Kidney (tissue), 22 donors: ENCODE data around the gene IRS2. TPM values are rescaled to one million over a fixed set of nuclear protein-coding genes. Genes with fewer than 3 reads are reported as not detected.

Experiments used
- DNase-seq, 5 donors: peaks; one replicate each; pipeline ENCODE4 v3.0.0-alpha.2; 2013 to 2020
- FAIRE-seq: peaks from 2 replicates; lab custom pipeline; 2012; peaks lifted over from hg19 to GRCh38; lab: Jason Lieb, UNC
- H3K27ac ChIP-seq, 2 donors: one replicate each; pipeline ENCODE4 v1.7.0; 2013; ENCODE audit warnings: low read depth in 2 of 2, low read length in 2 of 2, inconsistent platforms in 1 of 2
- H3K27me3 ChIP-seq: one replicate; pipeline ENCODE4 v1.7.1; 2013; ENCODE audit warnings: low read length, inconsistent platforms; ENCODE audit not compliant: control insufficient read depth, insufficient read depth
- H3K36me3 ChIP-seq, 3 donors: one replicate each; pipeline versions ENCODE4 v1.7.0 to v1.7.1; 2013; ENCODE audit warnings: low read length in 3 of 3, control low read depth in 1 of 3, inconsistent platforms in 1 of 3; ENCODE audit not compliant: insufficient read depth in 3 of 3, control insufficient read depth in 2 of 3
- H3K4me1 ChIP-seq, 3 donors: one replicate each; pipeline versions ENCODE4 v1.7.0 to v1.7.1; 2013; ENCODE audit warnings: low read length in 3 of 3, inconsistent platforms in 1 of 3, low read depth in 1 of 3; ENCODE audit not compliant: control insufficient read depth in 2 of 3, insufficient read depth in 2 of 3
- H3K4me3 ChIP-seq, 3 donors: one replicate each; pipeline versions ENCODE4 v1.7.0 to v1.8.1; 2013; ENCODE audit warnings: low read length in 3 of 3, control low read depth in 1 of 3, inconsistent platforms in 1 of 3
- H3K9ac ChIP-seq, 3 donors: one replicate each; pipeline versions ENCODE4 v1.7.0 to v1.7.1; 2013; ENCODE audit warnings: low read length in 3 of 3, control low read depth in 1 of 3, inconsistent platforms in 1 of 3
- H3K9me3 ChIP-seq, 3 donors: one replicate each; pipeline versions ENCODE4 v1.7.0 to v1.7.1; 2013; ENCODE audit warnings: low read length in 3 of 3, control low read depth in 1 of 3, inconsistent platforms in 1 of 3; ENCODE audit not compliant: control insufficient read depth in 2 of 3, insufficient read depth in 1 of 3
- intact Hi-C: fragments of 100-400 bp; cut with DNase I; formaldehyde crosslinking; loops from one replicate; pipeline ENCODE4 v1.11.1; 2022
- long read RNA-seq, 10 donors: library from polyadenylated mRNA in 1 of 10; unstranded in 1 of 10; transcript quantifications; one replicate each; pipeline ENCODE4 v2.0.0 and lab custom pipeline, GENCODE V29; 2021 to 2026
- polyA plus RNA-seq: library from polyadenylated mRNA; stranded (reverse); fragments of 350-450 nt; fragmentation: Illumina TruSeq; extraction: RNeasy Lipid Tissue Mini Kit (QIAGEN cat#74804); gene quantifications from one replicate; pipeline ENCODE4 v1.2.3, GENCODE V29; 2014; ENCODE audit warnings: low read depth, low replicate concordance; ENCODE audit not compliant: insufficient read depth
- total RNA-seq: library from RNA; stranded (reverse); fragmentation: NEBNext Ultra II Directional; extraction: Animal tissue kit (Norgen Biotek cat#: 25700); gene quantifications from one replicate; pipeline ENCODE4 v1.2.1, GENCODE V29; 2021
- TF ChIP-seq, protein P1 (sequence below): IDR thresholded peaks from 3 replicates; pipeline ENCODE4 v1.5.1; 2012; ENCODE audit warnings: mild to moderate bottlenecking, moderate library complexity, borderline replicate concordance; ENCODE audit not compliant: insufficient read depth; ENCODE audit errors: extremely low read depth
- donor health status: control.
- donor health status: control.
- donor health status: control.
- donor health status: control.
- donor health status: control.
- donor health status: DM: yes; HTN: yes; CAD: no.
- donor health status: Normal renal cell carcinoma (clear cell type).

IRS2 gene, protein sequence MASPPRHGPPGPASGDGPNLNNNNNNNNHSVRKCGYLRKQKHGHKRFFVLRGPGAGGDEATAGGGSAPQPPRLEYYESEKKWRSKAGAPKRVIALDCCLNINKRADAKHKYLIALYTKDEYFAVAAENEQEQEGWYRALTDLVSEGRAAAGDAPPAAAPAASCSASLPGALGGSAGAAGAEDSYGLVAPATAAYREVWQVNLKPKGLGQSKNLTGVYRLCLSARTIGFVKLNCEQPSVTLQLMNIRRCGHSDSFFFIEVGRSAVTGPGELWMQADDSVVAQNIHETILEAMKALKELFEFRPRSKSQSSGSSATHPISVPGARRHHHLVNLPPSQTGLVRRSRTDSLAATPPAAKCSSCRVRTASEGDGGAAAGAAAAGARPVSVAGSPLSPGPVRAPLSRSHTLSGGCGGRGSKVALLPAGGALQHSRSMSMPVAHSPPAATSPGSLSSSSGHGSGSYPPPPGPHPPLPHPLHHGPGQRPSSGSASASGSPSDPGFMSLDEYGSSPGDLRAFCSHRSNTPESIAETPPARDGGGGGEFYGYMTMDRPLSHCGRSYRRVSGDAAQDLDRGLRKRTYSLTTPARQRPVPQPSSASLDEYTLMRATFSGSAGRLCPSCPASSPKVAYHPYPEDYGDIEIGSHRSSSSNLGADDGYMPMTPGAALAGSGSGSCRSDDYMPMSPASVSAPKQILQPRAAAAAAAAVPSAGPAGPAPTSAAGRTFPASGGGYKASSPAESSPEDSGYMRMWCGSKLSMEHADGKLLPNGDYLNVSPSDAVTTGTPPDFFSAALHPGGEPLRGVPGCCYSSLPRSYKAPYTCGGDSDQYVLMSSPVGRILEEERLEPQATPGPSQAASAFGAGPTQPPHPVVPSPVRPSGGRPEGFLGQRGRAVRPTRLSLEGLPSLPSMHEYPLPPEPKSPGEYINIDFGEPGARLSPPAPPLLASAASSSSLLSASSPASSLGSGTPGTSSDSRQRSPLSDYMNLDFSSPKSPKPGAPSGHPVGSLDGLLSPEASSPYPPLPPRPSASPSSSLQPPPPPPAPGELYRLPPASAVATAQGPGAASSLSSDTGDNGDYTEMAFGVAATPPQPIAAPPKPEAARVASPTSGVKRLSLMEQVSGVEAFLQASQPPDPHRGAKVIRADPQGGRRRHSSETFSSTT (N-terminal part only)
- total RNA-seq, result 12.9 TPM
- 2.1 TPM for polyA plus RNA-seq
- long read RNA-seq, donor 1, full-length matches to known transcripts, result 9 of 9 reads
- long read RNA-seq, donor 1, partial matches to known transcripts, result 0 of 9 reads
- long read RNA-seq, donor 1, other reads (novel, unspliced or antisense), result 0 of 9 reads
- long read RNA-seq, donor 2, full-length matches to known transcripts, result 5 of 5 reads
- long read RNA-seq, donor 2, partial matches to known transcripts, result 0 of 5 reads
- long read RNA-seq, donor 2, other reads (novel, unspliced or antisense), result 0 of 5 reads
- long read RNA-seq, donor 3, full-length matches to known transcripts, result 2 of 2 reads
- long read RNA-seq, donor 3, partial matches to known transcripts, result 0 of 2 reads
- long read RNA-seq, donor 3, other reads (novel, unspliced or antisense), result 0 of 2 reads
- long read RNA-seq, donor 4, full-length matches to known transcripts, result 7 of 7 reads
- long read RNA-seq, donor 4, partial matches to known transcripts, result 0 of 7 reads
- long read RNA-seq, donor 4, other reads (novel, unspliced or antisense), result 0 of 7 reads
- long read RNA-seq, donor 5, full-length matches to known transcripts, result 1 of 1 reads
- long read RNA-seq, donor 5, partial matches to known transcripts, result 0 of 1 reads
- long read RNA-seq, donor 5, other reads (novel, unspliced or antisense), result 0 of 1 reads
- long read RNA-seq, donor 6, partial matches to known transcripts, result 7 of 7 reads
- long read RNA-seq, donor 6, other reads (novel, unspliced or antisense), result 0 of 7 reads
- long read RNA-seq, donor 7, full-length matches to known transcripts, result 4 of 10 reads
- long read RNA-seq, donor 7, partial matches to known transcripts, result 0 of 10 reads
- long read RNA-seq, donor 7, other reads (novel, unspliced or antisense), result 6 of 10 reads
- long read RNA-seq, donor 8, full-length matches to known transcripts, result 6 of 6 reads
- long read RNA-seq, donor 8, partial matches to known transcripts, result 0 of 6 reads
- long read RNA-seq, donor 8, other reads (novel, unspliced or antisense), result 0 of 6 reads
- long read RNA-seq, donor 9, full-length matches to known transcripts, result 1 of 1 reads
- long read RNA-seq, donor 9, partial matches to known transcripts, result 0 of 1 reads
- long read RNA-seq, donor 9, other reads (novel, unspliced or antisense), result 0 of 1 reads
- long read RNA-seq, donor 10, full-length matches to known transcripts, result 6 of 6 reads
- long read RNA-seq, donor 10, partial matches to known transcripts, result 0 of 6 reads
- long read RNA-seq, donor 10, other reads (novel, unspliced or antisense), result 0 of 6 reads

DNA sequence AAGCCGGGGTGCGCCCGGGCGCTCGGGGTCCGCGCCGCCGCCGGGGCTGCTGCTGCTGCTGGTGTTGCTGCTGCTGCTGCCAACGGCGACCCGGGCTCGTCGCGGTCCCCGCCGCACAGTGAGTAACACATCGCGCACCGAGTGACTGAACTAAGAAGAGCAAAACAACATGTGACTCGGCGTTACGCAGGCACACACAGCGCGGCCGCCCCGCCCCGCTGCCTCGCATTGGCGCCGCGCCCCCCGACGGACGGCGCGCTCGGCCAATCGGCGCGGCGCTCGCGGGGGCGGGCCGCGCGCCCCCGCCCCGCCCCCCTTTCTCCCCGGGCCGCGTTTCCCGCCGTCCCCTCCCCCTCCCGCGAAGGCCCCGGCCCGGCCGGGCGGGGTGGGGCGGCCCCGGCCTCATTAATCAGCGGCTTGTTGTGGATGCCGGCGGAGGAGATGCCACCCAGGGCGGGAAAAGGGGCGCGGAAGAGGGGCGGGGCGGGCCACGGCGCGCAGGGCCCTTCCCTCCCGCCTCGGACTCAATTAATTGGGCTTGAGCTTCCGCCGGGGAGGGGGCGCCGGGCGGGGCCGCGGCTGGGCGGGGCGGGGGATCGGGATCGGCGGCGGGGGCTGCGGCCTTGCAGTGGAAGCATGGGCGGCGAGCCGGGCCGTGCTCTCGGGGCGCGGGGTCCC lies at the start of gene IRS2:
Gene IRS2, minus strand, starts transcription at position 127 of the 678 bp plus-strand sequence. CDS start 530 bp downstream, outside the sequence.
- Histone ChIP-seq H3K4me3 (peak within 1 kb of the TSS; percentile 58 to 72 (median 66)), H3K27ac (peak within 1 kb of the TSS; percentile 91 to 93), H3K4me1 (peaks cover 0 to 7% (median 0%) of the 10 kb centered on the region in 3 donors), H3K27me3 (no peaks in the 10 kb centered on the region), H3K36me3 (no peaks in the 10 kb centered on the region), H3K9ac (peak within 1 kb of the TSS; percentile 49 to 73 (median 73)), H3K9me3 (no peaks in the 10 kb centered on the region)
- FAIRE-seq (no peak), DNase-seq (peak; percentile 95 to 97 (median 97))
- intact Hi-C loops, result no loop called here
- TF ChIP-seq, protein P1, sequence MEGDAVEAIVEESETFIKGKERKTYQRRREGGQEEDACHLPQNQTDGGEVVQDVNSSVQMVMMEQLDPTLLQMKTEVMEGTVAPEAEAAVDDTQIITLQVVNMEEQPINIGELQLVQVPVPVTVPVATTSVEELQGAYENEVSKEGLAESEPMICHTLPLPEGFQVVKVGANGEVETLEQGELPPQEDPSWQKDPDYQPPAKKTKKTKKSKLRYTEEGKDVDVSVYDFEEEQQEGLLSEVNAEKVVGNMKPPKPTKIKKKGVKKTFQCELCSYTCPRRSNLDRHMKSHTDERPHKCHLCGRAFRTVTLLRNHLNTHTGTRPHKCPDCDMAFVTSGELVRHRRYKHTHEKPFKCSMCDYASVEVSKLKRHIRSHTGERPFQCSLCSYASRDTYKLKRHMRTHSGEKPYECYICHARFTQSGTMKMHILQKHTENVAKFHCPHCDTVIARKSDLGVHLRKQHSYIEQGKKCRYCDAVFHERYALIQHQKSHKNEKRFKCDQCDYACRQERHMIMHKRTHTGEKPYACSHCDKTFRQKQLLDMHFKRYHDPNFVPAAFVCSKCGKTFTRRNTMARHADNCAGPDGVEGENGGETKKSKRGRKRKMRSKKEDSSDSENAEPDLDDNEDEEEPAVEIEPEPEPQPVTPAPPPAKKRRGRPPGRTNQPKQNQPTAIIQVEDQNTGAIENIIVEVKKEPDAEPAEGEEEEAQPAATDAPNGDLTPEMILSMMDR, result no peak

DNA sequence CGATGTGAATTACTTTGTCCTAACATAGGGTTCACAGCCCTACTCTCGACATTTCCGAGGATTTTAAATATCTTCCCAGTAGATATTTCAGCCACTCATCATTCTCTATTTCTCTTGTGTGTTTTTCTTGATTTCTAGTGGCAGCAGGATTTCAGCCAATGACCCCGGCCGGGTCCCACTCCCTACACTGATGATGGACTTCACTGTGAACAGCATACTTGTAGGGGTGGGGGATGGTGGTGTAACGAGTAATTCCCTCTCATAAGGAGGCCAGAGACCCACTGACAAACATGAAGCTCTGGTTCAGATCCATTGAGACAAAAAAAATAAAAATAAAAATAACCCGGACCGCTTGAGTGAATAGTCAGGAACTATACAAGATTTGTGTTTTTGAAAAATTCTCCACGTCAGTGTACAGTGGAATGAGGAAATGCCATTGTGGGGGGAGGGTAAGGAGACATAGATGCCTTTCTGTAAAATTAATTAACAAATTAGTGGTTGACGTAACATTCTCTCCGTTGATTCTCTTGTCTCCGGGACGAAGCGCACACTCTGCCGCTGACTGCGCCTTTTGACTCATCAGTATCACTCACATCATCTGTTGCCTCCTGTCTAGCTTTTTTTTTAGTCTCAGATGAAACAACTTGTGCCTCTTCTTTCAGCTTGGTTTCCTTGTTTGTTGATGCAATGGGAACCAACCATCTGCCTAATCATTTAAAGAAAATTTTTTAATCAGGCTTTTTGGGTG lies 48.8 kb upstream of the IRS2 start:
- no peaks in the 10 kb centered on the region for H3K9me3 ChIP-seq
- intact Hi-C loops, result no loop called here
- no peaks in the 10 kb centered on the region for H3K36me3 ChIP-seq
- no peak overlapping the region for H3K9ac ChIP-seq
- H3K27me3 ChIP-seq, result no peaks in the 10 kb centered on the region
- FAIRE-seq, result no peak
- peaks cover 0 to 12% (median 9%) of the 10 kb centered on the region in 3 donors for H3K4me1 ChIP-seq
- H3K4me3 ChIP-seq, result no peak overlapping the region
- TF ChIP-seq, protein P1, result no peak
- no peak overlapping the region for H3K27ac ChIP-seq
- peak in 1 of 5 donors; percentile 21 for DNase-seq
